Neural cell (in vitro differentiated cells): ENCODE measurements around the gene RITA1. TPM values are rescaled to one million over a fixed set of nuclear protein-coding genes. Genes with fewer than 3 reads are reported as not detected.

Experiments
- H2AFZ ChIP-seq: fragments of 200-600, 300-800 bp; sonication (generic), shearing (Covaris generic); 2 replicates; pipeline ENCODE4 v1.6.0; 2014; ENCODE audit warnings: low read depth, mild to moderate bottlenecking, antibody characterized with exemption, low read length, moderate library complexity
- H3F3A ChIP-seq: fragments of 200-600 bp; shearing (Covaris generic); 2 replicates; pipeline ENCODE4 v1.6.1; 2016; ENCODE audit warnings: mild to moderate bottlenecking, moderate library complexity, mixed read lengths, antibody characterized with exemption, low read length; ENCODE audit not compliant: insufficient read depth, poor library complexity, severe bottlenecking
- H3K27ac ChIP-seq: fragments of 200-600, 300-800 bp; sonication (generic), shearing (Covaris generic); 2 replicates; pipeline ENCODE4 v1.5.1; 2014; ENCODE audit warnings: mild to moderate bottlenecking, low read length, moderate library complexity
- H3K27me3 ChIP-seq: fragments of 300-800, 200-600 bp; sonication (generic), shearing (Covaris generic); 2 replicates; pipeline ENCODE4 v1.6.0; 2014; ENCODE audit warnings: mild to moderate bottlenecking, low read depth, low read length, moderate library complexity; ENCODE audit not compliant: insufficient read depth
- H3K36me3 ChIP-seq: fragments of 300-800, 200-600 bp; sonication (generic), shearing (Covaris generic); 2 replicates; pipeline ENCODE4 v1.5.1; 2014; ENCODE audit warnings: mild to moderate bottlenecking, antibody characterized with exemption, low read length, moderate library complexity; ENCODE audit not compliant: insufficient read depth
- H3K4me2 ChIP-seq: fragments of 300-800, 200-600 bp; sonication (generic), shearing (Covaris generic); 2 replicates; pipeline ENCODE4 v1.6.0; 2014; ENCODE audit warnings: mild to moderate bottlenecking, low read length
- H3K4me3 ChIP-seq: fragments of 300-800, 200-600 bp; sonication (generic), shearing (Covaris generic); 2 replicates; pipeline ENCODE4 v1.5.1; 2014; ENCODE audit warnings: mild to moderate bottlenecking, low read length, moderate library complexity
- H3K79me2 ChIP-seq: fragments of 200-600 bp; shearing (Covaris generic); replicated peaks from 2 replicates; pipeline ENCODE4 v1.6.0; 2014; ENCODE audit warnings: mild to moderate bottlenecking, low read length, moderate library complexity; ENCODE audit not compliant: insufficient read depth
- H3K9ac ChIP-seq: fragments of 300-800, 200-600 bp; sonication (generic), shearing (Covaris generic); 2 replicates; pipeline ENCODE4 v1.6.1; 2016; ENCODE audit warnings: mild to moderate bottlenecking, low read length, mixed read lengths
- H3K9me2 ChIP-seq: fragments of 200-600 bp; shearing (Covaris generic); 2 replicates; pipeline ENCODE4 v1.6.1; 2016; ENCODE audit warnings: mild to moderate bottlenecking, low read length, mixed read lengths; ENCODE audit not compliant: insufficient read depth
- H3K9me3 ChIP-seq: fragments of 200-600, 300-800 bp; sonication (generic), shearing (Covaris generic); 2 replicates; pipeline ENCODE4 v1.6.1; 2016; ENCODE audit warnings: mild to moderate bottlenecking, mixed run types, low read length, moderate library complexity, mixed read lengths
- H4K20me1 ChIP-seq: fragments of 200-600 bp; shearing (Covaris generic); 2 replicates; pipeline ENCODE4 v1.6.1; 2016; ENCODE audit warnings: mild to moderate bottlenecking, mixed run types; ENCODE audit not compliant: insufficient read depth
- CTCF ChIP-seq: fragments of 450-650 bp; IDR thresholded peaks from 2 replicates; pipeline ENCODE4 v1.5.1; 2014; ENCODE audit warnings: antibody characterized with exemption, mild to moderate bottlenecking, moderate library complexity; ENCODE audit not compliant: poor library complexity, severe bottlenecking
- EP300 ChIP-seq: fragments of 450-650 bp; conservative IDR thresholded peaks from 2 replicates; pipeline ENCODE4 v1.6.1; 2014; ENCODE audit warnings: antibody characterized with exemption, mild to moderate bottlenecking, moderate library complexity; ENCODE audit not compliant: poor library complexity, severe bottlenecking
- EZH2 ChIP-seq: fragments of 200-600, 300-800 bp; shearing (Covaris generic), sonication (generic); IDR thresholded peaks from 2 replicates; pipeline ENCODE4 v1.6.1; 2014; ENCODE audit warnings: antibody characterized with exemption, low read length, borderline replicate concordance, mild to moderate bottlenecking; ENCODE audit not compliant: insufficient read depth, poor library complexity, severe bottlenecking
- MXI1 ChIP-seq: fragments of 450-650 bp; conservative IDR thresholded peaks from 2 replicates; pipeline ENCODE4 v1.6.1; 2014; ENCODE audit warnings: antibody characterized with exemption, mild to moderate bottlenecking; ENCODE audit not compliant: poor library complexity, severe bottlenecking
- POLR2AphosphoS5 ChIP-seq: IDR thresholded peaks from 2 replicates; pipeline ENCODE4 v1.6.1; 2012
- RAD21 ChIP-seq: fragments of 450-650 bp; conservative IDR thresholded peaks from 2 replicates; pipeline ENCODE4 v1.6.1; 2014; ENCODE audit warnings: antibody characterized with exemption, mild to moderate bottlenecking, moderate library complexity
- REST ChIP-seq: IDR thresholded peaks from 2 replicates; pipeline ENCODE4 v1.6.1; 2012; ENCODE audit warnings: borderline replicate concordance
- SMC3 ChIP-seq: fragments of 450-650 bp; conservative IDR thresholded peaks from 2 replicates; pipeline ENCODE4 v1.6.1; 2014; ENCODE audit warnings: antibody characterized with exemption, mild to moderate bottlenecking, moderate library complexity; ENCODE audit not compliant: poor library complexity
- TAF1 ChIP-seq: IDR thresholded peaks from 2 replicates; pipeline ENCODE4 v1.6.1; 2012; ENCODE audit warnings: low read depth
- polyA plus RNA-seq: library from polyadenylated mRNA; depleted of rRNA; stranded (reverse); fragments of >200 nt; gene quantifications from 2 replicates; pipeline ENCODE4 v1.2.3, GENCODE V29; 2014

RITA1 gene
- polyA plus RNA-seq, 1 donor from 2014 or later = 23.3 TPM

GRCh38 chr12:113208041-113208934 is 22.8 kb downstream of the RITA1 start:
- Histone ChIP-seq H4K20me1 (no peaks in the 10 kb centered on the region), H3K27ac (no peak overlapping the region), H3K9me3 (no peaks in the 10 kb centered on the region), H3K79me2 (no peaks in the 10 kb centered on the region), H3K36me3 (no peaks in the 10 kb centered on the region), H3K9ac (no peak overlapping the region), H3K4me2 (no peak overlapping the region), H2AFZ (no peak overlapping the region), H3K4me3 (no peak overlapping the region), H3F3A (no peaks in the 10 kb centered on the region), H3K9me2 (no peaks in the 10 kb centered on the region), H3K27me3 (no peaks in the 10 kb centered on the region)
- TF ChIP-seq POLR2AphosphoS5 (no peak), TAF1 (no peak), EZH2 (no peak), EP300 (no peak), RAD21 (no peak), REST (no peak), MXI1 (no peak), CTCF (no peak), SMC3 (no peak)

- no peak overlapping the region for H3K4me3 ChIP-seq
- TF ChIP-seq EZH2 (no peak), TAF1 (no peak), CTCF (no peak), REST (no peak), EP300 (no peak), MXI1 (no peak), RAD21 (no peak), POLR2AphosphoS5 (no peak), SMC3 (no peak)
- H3K9me3 ChIP-seq = no peaks in the 10 kb centered on the region
Observed at GRCh38 chr12:113211160-113211559, 25.6 kb downstream of the RITA1 start.

More at GRCh38 chr12:113211160-113211559, 25.6 kb downstream of the RITA1 start:
- H3K36me3 ChIP-seq = no peaks in the 10 kb centered on the region
- no peaks in the 10 kb centered on the region for H3K9me2 ChIP-seq
- no peak overlapping the region for H3K27ac ChIP-seq
- no peaks in the 10 kb centered on the region for H3K27me3 ChIP-seq
- H2AFZ ChIP-seq = no peak overlapping the region
- no peaks in the 10 kb centered on the region for H4K20me1 ChIP-seq
- H3K4me2 ChIP-seq = no peak overlapping the region
- H3K79me2 ChIP-seq = no peaks in the 10 kb centered on the region
- no peak overlapping the region for H3K9ac ChIP-seq
- no peaks in the 10 kb centered on the region for H3F3A ChIP-seq
